ENCODE data around the gene RASIP1.

RASIP1 gene

DNA sequence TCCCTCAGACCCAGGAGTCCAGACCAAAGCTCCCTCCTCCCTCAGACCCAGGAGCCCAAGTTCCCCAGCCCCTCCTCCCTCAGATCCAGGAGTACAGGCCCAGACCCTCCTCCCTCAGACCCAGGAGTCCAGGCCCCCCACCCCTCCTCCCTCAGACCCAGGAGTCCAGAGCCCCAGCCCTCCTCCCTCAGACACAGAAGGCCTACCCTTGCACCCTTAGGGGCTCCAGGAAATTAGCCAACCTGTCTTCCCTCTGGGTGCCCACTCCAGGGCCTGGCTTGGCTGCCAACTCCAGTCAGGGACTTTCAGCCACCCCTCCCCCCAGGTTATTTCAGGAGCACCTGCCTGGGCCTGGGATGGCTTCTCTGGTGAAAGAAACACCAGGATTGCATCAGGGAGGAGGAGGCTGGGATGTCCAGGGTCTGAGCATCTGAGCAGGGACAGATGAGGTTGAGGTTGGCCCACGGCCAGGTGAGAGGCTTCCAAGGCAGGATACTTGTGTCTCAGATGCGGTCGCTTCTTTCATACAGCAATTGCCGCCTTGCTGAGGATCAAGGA lies 14.8 kb upstream of the RASIP1 start, which contains the start of gene FGF21 (continued):
- TF ChIP-seq, protein P1, sequence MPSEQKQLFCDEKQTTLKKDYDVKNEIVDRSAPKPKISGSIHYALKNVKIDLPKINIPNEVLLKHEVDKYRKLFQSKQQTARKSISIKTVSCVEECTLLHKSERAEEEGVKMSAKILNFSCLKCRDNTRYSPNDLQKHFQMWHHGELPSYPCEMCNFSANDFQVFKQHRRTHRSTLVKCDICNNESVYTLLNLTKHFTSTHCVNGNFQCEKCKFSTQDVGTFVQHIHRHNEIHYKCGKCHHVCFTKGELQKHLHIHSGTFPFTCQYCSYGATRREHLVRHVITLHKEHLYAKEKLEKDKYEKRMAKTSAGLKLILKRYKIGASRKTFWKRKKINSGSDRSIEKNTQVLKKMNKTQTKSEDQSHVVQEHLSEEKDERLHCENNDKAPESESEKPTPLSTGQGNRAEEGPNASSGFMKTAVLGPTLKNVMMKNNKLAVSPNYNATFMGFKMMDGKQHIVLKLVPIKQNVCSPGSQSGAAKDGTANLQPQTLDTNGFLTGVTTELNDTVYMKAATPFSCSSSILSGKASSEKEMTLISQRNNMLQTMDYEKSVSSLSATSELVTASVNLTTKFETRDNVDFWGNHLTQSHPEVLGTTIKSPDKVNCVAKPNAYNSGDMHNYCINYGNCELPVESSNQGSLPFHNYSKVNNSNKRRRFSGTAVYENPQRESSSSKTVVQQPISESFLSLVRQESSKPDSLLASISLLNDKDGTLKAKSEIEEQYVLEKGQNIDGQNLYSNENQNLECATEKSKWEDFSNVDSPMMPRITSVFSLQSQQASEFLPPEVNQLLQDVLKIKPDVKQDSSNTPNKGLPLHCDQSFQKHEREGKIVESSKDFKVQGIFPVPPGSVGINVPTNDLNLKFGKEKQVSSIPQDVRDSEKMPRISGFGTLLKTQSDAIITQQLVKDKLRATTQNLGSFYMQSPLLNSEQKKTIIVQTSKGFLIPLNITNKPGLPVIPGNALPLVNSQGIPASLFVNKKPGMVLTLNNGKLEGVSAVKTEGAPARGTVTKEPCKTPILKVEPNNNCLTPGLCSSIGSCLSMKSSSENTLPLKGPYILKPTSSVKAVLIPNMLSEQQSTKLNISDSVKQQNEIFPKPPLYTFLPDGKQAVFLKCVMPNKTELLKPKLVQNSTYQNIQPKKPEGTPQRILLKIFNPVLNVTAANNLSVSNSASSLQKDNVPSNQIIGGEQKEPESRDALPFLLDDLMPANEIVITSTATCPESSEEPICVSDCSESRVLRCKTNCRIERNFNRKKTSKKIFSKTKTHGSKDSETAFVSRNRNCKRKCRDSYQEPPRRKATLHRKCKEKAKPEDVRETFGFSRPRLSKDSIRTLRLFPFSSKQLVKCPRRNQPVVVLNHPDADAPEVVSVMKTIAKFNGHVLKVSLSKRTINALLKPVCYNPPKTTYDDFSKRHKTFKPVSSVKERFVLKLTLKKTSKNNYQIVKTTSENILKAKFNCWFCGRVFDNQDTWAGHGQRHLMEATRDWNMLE (tag by site-specific recombination; conservative IDR thresholded peaks at IDR 0.05; ENCODE audit: low read depth), result 0 out of 2 replicates have a peak, but pooled peaks have one; percentile 31
- TF ChIP-seq, protein P2, sequence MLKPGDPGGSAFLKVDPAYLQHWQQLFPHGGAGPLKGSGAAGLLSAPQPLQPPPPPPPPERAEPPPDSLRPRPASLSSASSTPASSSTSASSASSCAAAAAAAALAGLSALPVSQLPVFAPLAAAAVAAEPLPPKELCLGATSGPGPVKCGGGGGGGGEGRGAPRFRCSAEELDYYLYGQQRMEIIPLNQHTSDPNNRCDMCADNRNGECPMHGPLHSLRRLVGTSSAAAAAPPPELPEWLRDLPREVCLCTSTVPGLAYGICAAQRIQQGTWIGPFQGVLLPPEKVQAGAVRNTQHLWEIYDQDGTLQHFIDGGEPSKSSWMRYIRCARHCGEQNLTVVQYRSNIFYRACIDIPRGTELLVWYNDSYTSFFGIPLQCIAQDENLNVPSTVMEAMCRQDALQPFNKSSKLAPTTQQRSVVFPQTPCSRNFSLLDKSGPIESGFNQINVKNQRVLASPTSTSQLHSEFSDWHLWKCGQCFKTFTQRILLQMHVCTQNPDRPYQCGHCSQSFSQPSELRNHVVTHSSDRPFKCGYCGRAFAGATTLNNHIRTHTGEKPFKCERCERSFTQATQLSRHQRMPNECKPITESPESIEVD (tag by site-specific recombination; IDR thresholded peaks at IDR 0.05), result no peak
- no peak for TF ChIP-seq ZNF426 (tag by site-specific recombination; IDR thresholded peaks at IDR 0.05)
- no peak for TF ChIP-seq SCRT1 (tag by site-specific recombination; IDR thresholded peaks at IDR 0.05; ENCODE audit: borderline replicate concordance)
- TF ChIP-seq ZNF394 (tag by site-specific recombination; IDR thresholded peaks at IDR 0.05; ENCODE audit: borderline replicate concordance), result peak; percentile 69; the same call in 1 of the 2 replicates
- TF ChIP-seq, protein P3, sequence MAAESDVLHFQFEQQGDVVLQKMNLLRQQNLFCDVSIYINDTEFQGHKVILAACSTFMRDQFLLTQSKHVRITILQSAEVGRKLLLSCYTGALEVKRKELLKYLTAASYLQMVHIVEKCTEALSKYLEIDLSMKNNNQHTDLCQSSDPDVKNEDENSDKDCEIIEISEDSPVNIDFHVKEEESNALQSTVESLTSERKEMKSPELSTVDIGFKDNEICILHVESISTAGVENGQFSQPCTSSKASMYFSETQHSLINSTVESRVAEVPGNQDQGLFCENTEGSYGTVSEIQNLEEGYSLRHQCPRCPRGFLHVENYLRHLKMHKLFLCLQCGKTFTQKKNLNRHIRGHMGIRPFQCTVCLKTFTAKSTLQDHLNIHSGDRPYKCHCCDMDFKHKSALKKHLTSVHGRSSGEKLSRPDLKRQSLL (tag by site-specific recombination; IDR thresholded peaks at IDR 0.05), result no peak
- TF ChIP-seq, protein P4, sequence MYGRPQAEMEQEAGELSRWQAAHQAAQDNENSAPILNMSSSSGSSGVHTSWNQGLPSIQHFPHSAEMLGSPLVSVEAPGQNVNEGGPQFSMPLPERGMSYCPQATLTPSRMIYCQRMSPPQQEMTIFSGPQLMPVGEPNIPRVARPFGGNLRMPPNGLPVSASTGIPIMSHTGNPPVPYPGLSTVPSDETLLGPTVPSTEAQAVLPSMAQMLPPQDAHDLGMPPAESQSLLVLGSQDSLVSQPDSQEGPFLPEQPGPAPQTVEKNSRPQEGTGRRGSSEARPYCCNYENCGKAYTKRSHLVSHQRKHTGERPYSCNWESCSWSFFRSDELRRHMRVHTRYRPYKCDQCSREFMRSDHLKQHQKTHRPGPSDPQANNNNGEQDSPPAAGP (tag by site-specific recombination; IDR thresholded peaks at IDR 0.05), result no peak
- TF ChIP-seq ZNF341 (tag by site-specific recombination; IDR thresholded peaks at IDR 0.05; ENCODE audit: low read depth), result no peak
- TF ChIP-seq ZNF138 (tag by site-specific recombination; IDR thresholded peaks at IDR 0.05; ENCODE audit: borderline replicate concordance), result no peak
- no peak for TF ChIP-seq ZNF202 (tag by site-specific recombination; IDR thresholded peaks at IDR 0.05; ENCODE audit: borderline replicate concordance)
- TF ChIP-seq WT1 (tag by site-specific recombination; IDR thresholded peaks at IDR 0.05), result no peak
- TF ChIP-seq, protein P5, sequence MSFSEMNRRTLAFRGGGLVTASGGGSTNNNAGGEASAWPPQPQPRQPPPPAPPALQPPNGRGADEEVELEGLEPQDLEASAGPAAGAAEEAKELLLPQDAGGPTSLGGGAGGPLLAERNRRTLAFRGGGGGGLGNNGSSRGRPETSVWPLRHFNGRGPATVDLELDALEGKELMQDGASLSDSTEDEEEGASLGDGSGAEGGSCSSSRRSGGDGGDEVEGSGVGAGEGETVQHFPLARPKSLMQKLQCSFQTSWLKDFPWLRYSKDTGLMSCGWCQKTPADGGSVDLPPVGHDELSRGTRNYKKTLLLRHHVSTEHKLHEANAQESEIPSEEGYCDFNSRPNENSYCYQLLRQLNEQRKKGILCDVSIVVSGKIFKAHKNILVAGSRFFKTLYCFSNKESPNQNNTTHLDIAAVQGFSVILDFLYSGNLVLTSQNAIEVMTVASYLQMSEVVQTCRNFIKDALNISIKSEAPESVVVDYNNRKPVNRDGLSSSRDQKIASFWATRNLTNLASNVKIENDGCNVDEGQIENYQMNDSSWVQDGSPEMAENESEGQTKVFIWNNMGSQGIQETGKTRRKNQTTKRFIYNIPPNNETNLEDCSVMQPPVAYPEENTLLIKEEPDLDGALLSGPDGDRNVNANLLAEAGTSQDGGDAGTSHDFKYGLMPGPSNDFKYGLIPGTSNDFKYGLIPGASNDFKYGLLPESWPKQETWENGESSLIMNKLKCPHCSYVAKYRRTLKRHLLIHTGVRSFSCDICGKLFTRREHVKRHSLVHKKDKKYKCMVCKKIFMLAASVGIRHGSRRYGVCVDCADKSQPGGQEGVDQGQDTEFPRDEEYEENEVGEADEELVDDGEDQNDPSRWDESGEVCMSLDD (tag by site-specific recombination; IDR thresholded peaks at IDR 0.05), result peak; percentile 25; the same call in 1 of the 2 replicates
- no peak for TF ChIP-seq ZNF121 (tag by site-specific recombination; IDR thresholded peaks at IDR 0.05)
- TF ChIP-seq ZNF133 (tag by site-specific recombination; IDR thresholded peaks at IDR 0.05), result no peak
- TF ChIP-seq ZNF24 (tag by site-specific recombination; IDR thresholded peaks at IDR 0.05), result 0 out of 2 replicates have a peak, but pooled peaks have one; percentile 45
- TF ChIP-seq SP3 (tag by site-specific recombination; IDR thresholded peaks at IDR 0.05), result peak; percentile 50
- no peak for TF ChIP-seq ZNF514 (tag by site-specific recombination; IDR thresholded peaks at IDR 0.05)
- TF ChIP-seq, protein P6, sequence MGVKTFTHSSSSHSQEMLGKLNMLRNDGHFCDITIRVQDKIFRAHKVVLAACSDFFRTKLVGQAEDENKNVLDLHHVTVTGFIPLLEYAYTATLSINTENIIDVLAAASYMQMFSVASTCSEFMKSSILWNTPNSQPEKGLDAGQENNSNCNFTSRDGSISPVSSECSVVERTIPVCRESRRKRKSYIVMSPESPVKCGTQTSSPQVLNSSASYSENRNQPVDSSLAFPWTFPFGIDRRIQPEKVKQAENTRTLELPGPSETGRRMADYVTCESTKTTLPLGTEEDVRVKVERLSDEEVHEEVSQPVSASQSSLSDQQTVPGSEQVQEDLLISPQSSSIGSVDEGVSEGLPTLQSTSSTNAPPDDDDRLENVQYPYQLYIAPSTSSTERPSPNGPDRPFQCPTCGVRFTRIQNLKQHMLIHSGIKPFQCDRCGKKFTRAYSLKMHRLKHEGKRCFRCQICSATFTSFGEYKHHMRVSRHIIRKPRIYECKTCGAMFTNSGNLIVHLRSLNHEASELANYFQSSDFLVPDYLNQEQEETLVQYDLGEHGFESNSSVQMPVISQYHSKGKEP (tag by site-specific recombination; IDR thresholded peaks at IDR 0.05), result peak; percentile 50; the same call in 1 of the 2 replicates
- no peak for TF ChIP-seq TRIM28 (IDR thresholded peaks at IDR 0.05; ENCODE audit: borderline replicate concordance, low read length)
- TF ChIP-seq, protein P7, sequence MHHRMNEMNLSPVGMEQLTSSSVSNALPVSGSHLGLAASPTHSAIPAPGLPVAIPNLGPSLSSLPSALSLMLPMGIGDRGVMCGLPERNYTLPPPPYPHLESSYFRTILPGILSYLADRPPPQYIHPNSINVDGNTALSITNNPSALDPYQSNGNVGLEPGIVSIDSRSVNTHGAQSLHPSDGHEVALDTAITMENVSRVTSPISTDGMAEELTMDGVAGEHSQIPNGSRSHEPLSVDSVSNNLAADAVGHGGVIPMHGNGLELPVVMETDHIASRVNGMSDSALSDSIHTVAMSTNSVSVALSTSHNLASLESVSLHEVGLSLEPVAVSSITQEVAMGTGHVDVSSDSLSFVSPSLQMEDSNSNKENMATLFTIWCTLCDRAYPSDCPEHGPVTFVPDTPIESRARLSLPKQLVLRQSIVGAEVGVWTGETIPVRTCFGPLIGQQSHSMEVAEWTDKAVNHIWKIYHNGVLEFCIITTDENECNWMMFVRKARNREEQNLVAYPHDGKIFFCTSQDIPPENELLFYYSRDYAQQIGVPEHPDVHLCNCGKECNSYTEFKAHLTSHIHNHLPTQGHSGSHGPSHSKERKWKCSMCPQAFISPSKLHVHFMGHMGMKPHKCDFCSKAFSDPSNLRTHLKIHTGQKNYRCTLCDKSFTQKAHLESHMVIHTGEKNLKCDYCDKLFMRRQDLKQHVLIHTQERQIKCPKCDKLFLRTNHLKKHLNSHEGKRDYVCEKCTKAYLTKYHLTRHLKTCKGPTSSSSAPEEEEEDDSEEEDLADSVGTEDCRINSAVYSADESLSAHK (tag by site-specific recombination; IDR thresholded peaks at IDR 0.05), result peak; percentile 16; the same call in 1 of the 2 replicates
- peak; percentile 83; the same call in 1 of the 2 replicates for TF ChIP-seq HOXD13 (CRISPR knock-in tag; IDR thresholded peaks at IDR 0.05; ENCODE audit: borderline replicate concordance)
- no peak for TF ChIP-seq ZNF548 (tag by site-specific recombination; IDR thresholded peaks at IDR 0.05)
